Fibroblast of mammary gland (primary cell): ENCODE measurements around the gene BTBD9.

Experiments
- DNase-seq: peaks from one replicate; pipeline ENCODE4 v3.0.0-alpha.2; 2010; ENCODE audit warnings: low read depth
- H3K4me3 ChIP-seq: 2 replicates; pipeline ENCODE4 v1.5.1; 2011; ENCODE audit warnings: low read depth, mild to moderate bottlenecking, low read length, moderate library complexity; ENCODE audit not compliant: control insufficient read depth
- CTCF ChIP-seq: conservative IDR thresholded peaks from 2 replicates; pipeline ENCODE4 v1.5.1; 2011; ENCODE audit warnings: low read depth, low read length, inconsistent platforms; ENCODE audit not compliant: control insufficient read depth, insufficient read depth

BTBD9 gene

GRCh38 chr6:38483526-38483925 lies 156.2 kb downstream of the BTBD9 start:
- no peak for TF ChIP-seq CTCF
- no peak for DNase-seq
- no peak overlapping the region for H3K4me3 ChIP-seq

DNA sequence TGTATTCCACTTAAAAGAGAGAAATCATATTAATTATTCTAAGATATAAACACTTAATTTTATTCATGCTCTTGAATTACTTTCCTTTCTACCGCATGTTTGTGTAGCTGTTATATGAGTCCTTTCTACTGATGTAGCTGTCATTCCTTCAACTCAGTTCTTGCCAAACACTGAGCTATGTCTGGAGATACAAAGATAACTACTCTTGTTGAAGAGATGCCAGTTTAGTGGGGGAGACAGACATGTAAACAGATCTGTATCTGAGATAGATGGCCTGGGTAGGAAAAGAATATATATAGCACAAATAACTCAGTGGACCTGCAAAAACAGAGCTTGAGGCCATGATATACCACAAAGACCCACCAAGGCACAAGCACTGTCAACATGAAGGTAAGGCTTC lies 157.3 kb downstream of the BTBD9 start:
- no peak for DNase-seq
- no peak overlapping the region for H3K4me3 ChIP-seq
- TF ChIP-seq CTCF: no peak

- H3K4me3 ChIP-seq: no peak overlapping the region
- no peak for TF ChIP-seq CTCF
- DNase-seq: no peak
These were observed 157.9 kb downstream of the BTBD9 start for GRCh38 chr6:38481851-38482250.

DNA sequence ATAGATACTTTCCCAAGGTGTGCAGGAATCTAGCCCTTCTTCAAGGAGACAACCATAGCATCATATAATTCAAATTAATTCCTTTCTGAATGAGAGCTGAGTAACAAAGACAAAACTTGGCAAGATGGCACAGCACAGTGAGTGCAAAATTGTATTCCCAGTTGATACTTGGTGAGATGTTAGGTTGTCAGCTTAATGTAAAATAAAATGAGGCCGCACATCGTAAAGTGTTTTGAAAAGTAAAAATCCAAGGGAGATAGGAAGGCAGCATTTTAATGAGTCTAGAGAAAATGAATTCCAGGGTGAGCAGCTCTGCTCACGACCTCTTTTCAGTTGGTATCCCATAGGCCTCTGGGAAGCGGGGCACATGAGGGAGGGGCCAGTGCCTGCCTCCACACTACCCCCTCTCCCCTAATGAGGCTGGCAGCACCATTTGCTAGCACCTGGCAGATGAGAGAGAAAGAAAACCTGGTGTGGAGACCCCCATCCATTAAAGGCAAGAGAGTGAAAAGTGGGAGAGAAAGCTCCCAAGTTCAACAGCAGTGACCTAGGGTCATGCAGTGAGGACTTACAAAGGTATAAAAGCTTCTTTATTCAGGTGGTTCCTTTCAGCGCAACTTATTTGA lies 158.4 kb downstream of the BTBD9 start:
- no peak for TF ChIP-seq CTCF
- no peak overlapping the region for H3K4me3 ChIP-seq
- DNase-seq: no peak

GRCh38 chr6:38480036-38480435 lies 159.7 kb downstream of the BTBD9 start:
- DNase-seq: no peak
- no peak for TF ChIP-seq CTCF
- H3K4me3 ChIP-seq: no peak overlapping the region

GRCh38 chr6:38479331-38479730 lies 160.4 kb downstream of the BTBD9 start:
- no peak for DNase-seq
- no peak for TF ChIP-seq CTCF
- H3K4me3 ChIP-seq: no peak overlapping the region
